Activated CD8-positive, alpha-beta memory T cell treated with anti-CD3 and anti-CD28 coated beads, Interleukin-2, amount 10 ng/mL, durations not matched to agents 7 days and 5 days (primary cell): ENCODE measurements around the gene ARL13B. TPM values are rescaled to one million over a fixed set of nuclear protein-coding genes. Genes with fewer than 3 reads are reported as not detected.

Source experiments
- ATAC-seq: fragments of 150-1000 bp; cut with Tn5 transposase; one replicate; pipeline ENCODE4 v1.10.0; 2021; ENCODE audit warnings: moderate library complexity
- CTCF ChIA-PET: fragments of 350-600 bp; sonication (Branson Sonifier 250); formaldehyde crosslinking; loops from one replicate; lab custom pipeline; 2021; ENCODE audit warnings: antibody characterized with exemption; lab: Charles Lee
- DNase-seq: peaks from one replicate; pipeline ENCODE4 v3.0.0-alpha.2; 2020
- H3K27ac Mint-ChIP-seq: one replicate; pipeline ENCODE4 v1.8.0; 2021; ENCODE audit warnings: mild to moderate bottlenecking, mixed read lengths
- H3K27me3 Mint-ChIP-seq: one replicate; pipeline ENCODE4 v1.8.0; 2021; ENCODE audit warnings: mixed read lengths
- H3K36me3 Mint-ChIP-seq: one replicate; pipeline ENCODE4 v1.8.0; 2021; ENCODE audit warnings: mild to moderate bottlenecking, mixed read lengths
- H3K4me1 Mint-ChIP-seq: one replicate; pipeline ENCODE4 v1.8.0; 2021; ENCODE audit warnings: mixed read lengths
- H3K4me3 Mint-ChIP-seq: one replicate; pipeline ENCODE4 v1.8.0; 2021; ENCODE audit warnings: mild to moderate bottlenecking, moderate library complexity, mixed read lengths
- H3K9me3 Mint-ChIP-seq: one replicate; pipeline ENCODE4 v1.8.0; 2022; ENCODE audit warnings: low read depth, mixed read lengths
- total RNA-seq, 2 experiments: library from RNA; stranded (reverse); gene quantifications; one replicate each; pipeline ENCODE4 v1.2.3, GENCODE V29; 2021

Gene ARL13B
- total RNA-seq, 2 experiments from 2014 or later = 13.8 to 15.6 TPM

DNA sequence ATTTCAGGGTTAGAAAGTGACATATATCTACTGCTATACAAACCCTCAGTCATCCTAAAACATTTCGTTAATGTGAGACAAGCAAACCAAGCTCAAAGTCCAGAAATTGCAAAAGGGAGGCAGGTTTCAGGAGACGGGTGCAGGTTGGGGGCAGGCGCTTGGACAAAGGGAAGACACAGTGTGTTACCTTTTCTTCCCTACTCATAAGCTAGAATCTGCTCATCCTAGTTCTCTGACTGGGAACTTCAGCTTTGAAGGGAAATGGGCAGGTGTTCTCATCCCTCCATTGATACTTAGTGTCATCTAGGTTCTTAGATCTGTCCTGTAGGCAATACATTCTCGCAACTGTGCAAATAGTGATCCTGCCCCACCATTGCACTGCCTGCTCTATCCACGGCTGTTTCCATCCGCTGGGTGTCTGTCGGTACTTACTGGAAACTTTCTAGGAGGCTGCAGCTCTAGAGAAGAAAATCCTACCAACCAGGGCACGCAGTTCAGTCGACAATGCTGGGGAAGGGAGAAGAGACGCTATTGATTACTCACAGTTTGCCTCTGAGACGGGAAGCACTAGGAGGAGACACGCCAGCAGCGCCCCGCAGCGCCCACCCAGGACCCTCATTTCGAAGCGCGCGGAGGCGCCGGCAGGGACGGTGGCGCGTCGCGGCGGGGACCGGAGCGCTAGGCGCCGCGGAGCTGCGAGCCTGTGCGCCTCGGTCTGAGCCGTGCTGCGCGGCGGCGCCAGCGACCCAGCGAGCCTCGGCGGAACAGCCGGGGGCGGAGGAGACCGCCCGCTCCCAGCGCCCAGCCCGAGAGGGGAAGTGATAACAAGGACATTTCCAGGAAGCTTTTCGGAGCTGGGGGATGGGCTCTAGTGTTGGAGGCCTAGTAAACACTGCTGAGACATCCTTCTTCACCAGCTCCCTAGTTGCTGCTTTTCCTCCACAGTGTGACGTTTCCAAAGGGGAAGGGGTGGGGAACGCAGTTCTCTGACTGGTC is 6.5 kb upstream of the ARL13B start, which contains the start of gene PROS1:
Gene PROS1, minus strand, starts transcription at position 766 of the 996 bp plus-strand sequence. Its CDS starts 147 bp downstream, at position 619.
- Mint-ChIP-seq H3K27ac (peak within 1 kb of the TSS; percentile 52), H3K4me3 (peak within 1 kb of the TSS; percentile 77), H3K27me3 (peaks cover 7% of the 10 kb centered on the region), H3K9me3 (no peaks in the 10 kb centered on the region), H3K36me3 (no peaks in the 10 kb centered on the region), H3K4me1 (peaks cover 10% of the 10 kb centered on the region)
- CTCF ChIA-PET = interaction anchor here (0.5 to 0.9 kb wide), 2 partner anchors 90 to 1899 kb away, joined by 3 read pairs; partner anchors contain the start of genes DHFR2 and NSUN3
- ATAC-seq (peak; percentile 96), DNase-seq (peak; percentile 61)

DNA sequence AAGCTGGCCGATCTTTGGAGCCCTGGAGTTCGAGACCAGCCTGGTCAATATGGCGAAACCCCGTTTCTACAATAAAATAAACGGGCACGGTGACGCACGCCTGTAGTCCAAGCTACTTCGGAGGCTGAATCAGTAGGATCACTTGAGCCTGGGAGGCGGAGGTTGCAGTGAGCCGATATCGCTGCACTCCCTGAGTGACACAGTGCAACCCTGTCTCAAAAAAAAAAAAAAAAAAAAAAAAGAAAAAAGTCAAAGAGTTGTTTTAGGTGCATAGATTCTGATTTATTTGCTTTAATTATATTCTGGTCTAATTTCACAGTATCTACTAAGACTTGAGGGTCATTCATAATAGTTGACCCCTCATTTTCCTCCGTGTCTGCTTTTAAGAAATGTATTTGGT is 1.7 kb downstream of the ARL13B start:
- peaks cover 20% of the 10 kb centered on the region for H3K4me1 Mint-ChIP-seq
- H3K27ac Mint-ChIP-seq = no peak overlapping the region
- CTCF ChIA-PET = interaction anchor here (0.6 to 0.9 kb wide), 2 partner anchors 85 to 953 kb away, joined by 3 read pairs; no protein-coding TSS in a partner anchor
- ATAC-seq = no peak
- DNase-seq = no peak
- no peaks in the 10 kb centered on the region for H3K9me3 Mint-ChIP-seq
- H3K27me3 Mint-ChIP-seq = no peaks in the 10 kb centered on the region
- no peaks in the 10 kb centered on the region for H3K36me3 Mint-ChIP-seq
- H3K4me3 Mint-ChIP-seq = peak overlapping the region; percentile 26

- CTCF ChIA-PET = no interaction called here
- ATAC-seq = no peak
- H3K27ac Mint-ChIP-seq = no peak overlapping the region
- H3K4me1 Mint-ChIP-seq = peaks cover 20% of the 10 kb centered on the region
- H3K4me3 Mint-ChIP-seq = no peak overlapping the region
- H3K9me3 Mint-ChIP-seq = no peaks in the 10 kb centered on the region
- H3K36me3 Mint-ChIP-seq = no peaks in the 10 kb centered on the region
- DNase-seq = no peak
- H3K27me3 Mint-ChIP-seq = no peaks in the 10 kb centered on the region
These were observed 3.5 kb downstream of the ARL13B start for GRCh38 chr3:93983408-93983807.

GRCh38 chr3:93984618-93985017 is 4.7 kb downstream of the ARL13B start:
- no peaks in the 10 kb centered on the region for H3K36me3 Mint-ChIP-seq
- H3K9me3 Mint-ChIP-seq = no peaks in the 10 kb centered on the region
- H3K4me3 Mint-ChIP-seq = no peak overlapping the region
- CTCF ChIA-PET = no interaction called here
- H3K27me3 Mint-ChIP-seq = no peaks in the 10 kb centered on the region
- H3K4me1 Mint-ChIP-seq = peaks cover 16% of the 10 kb centered on the region
- DNase-seq (no peak), ATAC-seq (no peak)
- H3K27ac Mint-ChIP-seq = no peak overlapping the region

GRCh38 chr3:93988283-93988682 is 8.3 kb downstream of the ARL13B start:
- Mint-ChIP-seq H3K9me3 (no peaks in the 10 kb centered on the region), H3K4me1 (no peaks in the 10 kb centered on the region), H3K4me3 (no peak overlapping the region), H3K36me3 (no peaks in the 10 kb centered on the region), H3K27me3 (no peaks in the 10 kb centered on the region), H3K27ac (no peak overlapping the region)
- DNase-seq = no peak
- ATAC-seq = no peak
- CTCF ChIA-PET = interaction anchor here (1.1 kb wide), 1 partner anchor 14 kb away, joined by 3 read pairs; no protein-coding TSS in a partner anchor

DNA sequence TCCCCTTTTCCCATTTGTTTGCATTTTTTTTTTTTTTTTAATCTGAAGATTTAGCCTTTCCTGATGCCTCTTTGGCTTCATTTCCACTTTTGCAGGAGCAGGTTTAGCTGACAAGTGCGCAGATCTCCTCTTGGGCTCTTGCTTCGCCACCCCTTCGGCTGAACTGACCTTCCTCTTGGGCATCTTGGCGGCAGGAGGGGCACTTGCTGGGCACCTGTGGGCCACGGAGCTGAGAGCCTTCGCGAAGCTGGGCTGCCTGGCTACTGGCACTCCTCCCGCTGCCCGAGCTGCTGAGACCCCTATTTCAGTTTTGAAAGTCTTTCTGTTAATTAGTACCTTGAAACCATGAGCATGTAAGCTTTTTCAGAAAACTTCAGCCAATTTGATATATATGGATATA is 8.8 kb downstream of the ARL13B start:
- H3K4me1 Mint-ChIP-seq = no peaks in the 10 kb centered on the region
- H3K36me3 Mint-ChIP-seq = no peaks in the 10 kb centered on the region
- no peak overlapping the region for H3K27ac Mint-ChIP-seq
- H3K4me3 Mint-ChIP-seq = no peak overlapping the region
- DNase-seq = no peak
- H3K9me3 Mint-ChIP-seq = no peaks in the 10 kb centered on the region
- CTCF ChIA-PET = no interaction called here
- no peaks in the 10 kb centered on the region for H3K27me3 Mint-ChIP-seq
- ATAC-seq = no peak

DNA sequence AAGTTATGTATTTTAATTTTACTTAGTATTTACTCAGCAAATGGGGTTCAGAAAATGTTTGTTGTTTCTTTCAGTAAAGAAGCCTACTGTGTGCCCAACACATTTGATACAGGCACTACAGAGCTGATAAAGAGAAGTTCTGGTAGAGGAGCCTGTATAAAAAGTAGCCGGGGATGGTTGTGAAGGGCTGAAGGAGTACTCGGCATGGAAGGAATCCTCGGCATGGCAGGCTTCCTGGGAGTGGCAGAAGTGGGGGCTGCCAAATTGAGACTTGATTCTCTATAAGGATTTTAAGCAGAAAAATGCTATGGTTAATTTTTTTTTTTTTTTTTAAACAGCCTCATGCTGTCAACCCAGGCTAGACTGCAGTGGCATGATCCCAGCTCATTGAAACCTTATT is 9.3 kb downstream of the ARL13B start:
- no peak for ATAC-seq
- Mint-ChIP-seq H3K27ac (no peak overlapping the region), H3K9me3 (no peaks in the 10 kb centered on the region), H3K4me3 (no peak overlapping the region), H3K36me3 (no peaks in the 10 kb centered on the region), H3K27me3 (no peaks in the 10 kb centered on the region), H3K4me1 (no peaks in the 10 kb centered on the region)
- DNase-seq = no peak
- CTCF ChIA-PET = no interaction called here

DNA sequence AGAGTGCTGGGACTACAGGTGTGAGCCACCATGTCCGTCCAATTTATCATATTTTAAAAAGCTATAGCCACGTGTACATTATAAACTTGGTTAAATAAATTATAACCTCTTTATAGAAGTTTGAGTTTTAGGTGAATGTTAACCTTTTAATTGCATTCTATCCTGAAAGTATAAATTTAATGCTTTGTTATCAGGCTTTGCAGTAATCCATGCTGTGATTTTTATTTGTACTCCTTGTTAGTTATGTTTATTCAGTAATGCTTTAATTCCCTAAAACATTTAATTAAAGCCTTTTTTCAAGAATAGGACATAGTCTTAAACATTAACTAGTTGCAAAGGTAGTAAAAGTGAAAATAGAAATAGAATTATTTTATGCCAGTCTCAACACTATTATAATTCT is 11.7 kb downstream of the ARL13B start:
- Mint-ChIP-seq H3K36me3 (no peaks in the 10 kb centered on the region), H3K9me3 (no peaks in the 10 kb centered on the region), H3K4me3 (no peak overlapping the region), H3K27me3 (no peaks in the 10 kb centered on the region), H3K4me1 (no peaks in the 10 kb centered on the region), H3K27ac (no peak overlapping the region)
- DNase-seq (no peak), ATAC-seq (no peak)
- CTCF ChIA-PET = no interaction called here

DNA sequence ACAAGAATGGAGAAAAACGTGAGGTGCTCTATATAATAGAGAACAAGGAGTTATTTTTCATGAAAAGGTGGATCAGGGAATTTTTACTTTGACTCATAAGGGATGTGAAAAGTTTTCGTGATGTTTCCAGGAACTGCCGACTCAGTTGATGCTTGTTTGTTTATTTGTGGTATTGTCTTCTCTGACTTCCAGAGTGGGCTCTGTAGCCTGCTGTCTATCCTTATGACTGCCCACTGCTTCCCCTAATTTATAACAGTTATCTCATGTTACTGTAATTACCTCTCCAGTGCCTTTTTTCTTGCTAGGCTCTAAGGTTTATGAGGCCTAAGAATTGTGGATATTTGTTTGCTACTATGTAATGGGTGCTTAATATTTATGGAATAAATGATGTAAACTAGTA is 12.3 kb downstream of the ARL13B start:
- CTCF ChIA-PET = interaction anchor here (0.7 to 2.4 kb wide), 2 partner anchors 11 to 133 kb away, joined by 3 to 8 read pairs; no protein-coding TSS in a partner anchor

GRCh38 chr3:93994056-93994455 is 14.1 kb downstream of the ARL13B start:
- Mint-ChIP-seq H3K27ac (no peak overlapping the region), H3K36me3 (peaks cover 8% of the 10 kb centered on the region), H3K4me3 (no peak overlapping the region), H3K4me1 (no peaks in the 10 kb centered on the region), H3K27me3 (no peaks in the 10 kb centered on the region), H3K9me3 (no peaks in the 10 kb centered on the region)
- CTCF ChIA-PET = interaction anchor here (2.4 kb wide), 1 partner anchor 9 kb away, joined by 8 read pairs; no protein-coding TSS in a partner anchor
- DNase-seq (no peak), ATAC-seq (no peak)

More for the DNA sequence above, 12.3 kb downstream of the ARL13B start:
- Mint-ChIP-seq H3K36me3 (peaks cover 3% of the 10 kb centered on the region), H3K4me1 (no peaks in the 10 kb centered on the region), H3K27ac (no peak overlapping the region), H3K27me3 (no peaks in the 10 kb centered on the region), H3K4me3 (no peak overlapping the region), H3K9me3 (no peaks in the 10 kb centered on the region)
- DNase-seq (no peak), ATAC-seq (no peak)

- CTCF ChIA-PET = interaction anchor here (1.2 kb wide), 1 partner anchor 13 kb away, joined by 3 read pairs; no protein-coding TSS in a partner anchor
- Mint-ChIP-seq H3K4me1 (peaks cover 8% of the 10 kb centered on the region), H3K9me3 (no peaks in the 10 kb centered on the region), H3K4me3 (no peak overlapping the region), H3K27ac (no peak overlapping the region), H3K36me3 (peaks cover 8% of the 10 kb centered on the region), H3K27me3 (no peaks in the 10 kb centered on the region)
- no peak for DNase-seq
- ATAC-seq = no peak
These were observed 21.2 kb downstream of the ARL13B start for GRCh38 chr3:94001191-94001590.

GRCh38 chr3:94001827-94002495 is 22.0 kb downstream of the ARL13B start:
- CTCF ChIA-PET = interaction anchor here (1.2 to 2.2 kb wide), 2 partner anchors 9 to 14 kb away, joined by 3 to 8 read pairs; no protein-coding TSS in a partner anchor
- no peak for DNase-seq
- no peak overlapping the region for H3K27ac Mint-ChIP-seq

DNA sequence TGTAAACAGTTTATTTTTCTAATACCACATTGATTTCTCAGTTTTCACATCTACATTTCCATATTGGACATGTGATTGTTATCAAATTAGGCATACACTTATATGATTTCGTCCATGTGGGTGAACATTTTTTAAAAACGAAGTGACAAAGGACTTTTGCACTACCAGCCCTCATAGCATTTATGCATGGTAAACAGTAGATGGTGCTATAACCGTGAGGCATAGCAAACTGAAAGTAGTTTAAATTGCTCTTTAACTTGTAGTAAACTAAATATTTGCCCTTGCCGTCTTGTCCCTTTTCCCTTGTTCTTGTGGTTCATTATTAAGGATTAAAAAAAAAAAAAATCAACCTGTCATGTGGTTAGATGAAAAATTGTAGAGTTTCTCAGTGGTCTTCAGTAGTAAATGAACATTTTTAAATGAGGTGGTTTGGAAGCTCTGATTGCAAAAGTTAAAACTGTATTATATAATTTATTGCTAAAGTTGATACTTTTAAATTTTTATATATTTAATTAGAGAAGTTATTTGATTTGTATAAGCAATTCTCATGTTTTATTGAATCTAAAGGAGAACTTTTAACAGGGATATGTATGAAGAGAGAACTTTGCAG is 24.5 kb downstream of the ARL13B start:
- ATAC-seq (peak; percentile 76), DNase-seq (no peak)
- H3K4me3 Mint-ChIP-seq = peak overlapping the region; percentile 70
- H3K9me3 Mint-ChIP-seq = no peaks in the 10 kb centered on the region
- H3K36me3 Mint-ChIP-seq = peaks cover 18% of the 10 kb centered on the region
- H3K4me1 Mint-ChIP-seq = peaks cover 17% of the 10 kb centered on the region
- peak overlapping the region; percentile 76 for H3K27ac Mint-ChIP-seq
- CTCF ChIA-PET = interaction anchor here (0.5 to 3.2 kb wide), 8 partner anchors 58 to 358 kb away, joined by 3 to 31 read pairs (median 3); partner anchors contain the start of genes DHFR2 and NSUN3
- no peaks in the 10 kb centered on the region for H3K27me3 Mint-ChIP-seq

More at GRCh38 chr3:94001827-94002495, 22.0 kb downstream of the ARL13B start:
- H3K4me3 Mint-ChIP-seq = no peak overlapping the region
- H3K27me3 Mint-ChIP-seq = no peaks in the 10 kb centered on the region
- ATAC-seq = no peak
- H3K9me3 Mint-ChIP-seq = no peaks in the 10 kb centered on the region
- H3K4me1 Mint-ChIP-seq = peaks cover 8% of the 10 kb centered on the region
- peaks cover 9% of the 10 kb centered on the region for H3K36me3 Mint-ChIP-seq
